HFF-Myc (cell line): ENCODE measurements around the gene VCAM1.

Experiments used
- DNase-seq: peaks from one replicate; pipeline ENCODE4 v3.0.0-alpha.2; 2011; ENCODE audit warnings: low read depth; ENCODE audit errors: extremely low read depth
- H3K4me3 ChIP-seq: replicated peaks from 2 replicates; pipeline ENCODE4 v1.5.1; 2011; ENCODE audit warnings: low read depth, mild to moderate bottlenecking, control low read depth, low read length
- CTCF ChIP-seq: IDR thresholded peaks from 2 replicates; pipeline ENCODE4 v1.5.1; 2012; ENCODE audit warnings: mild to moderate bottlenecking, low read depth, low read length, control low read depth; ENCODE audit errors: missing control alignments

The VCAM1 gene

GRCh38 chr1:100703052-100703451 is 16.5 kb upstream of the VCAM1 start:
- H3K4me3 ChIP-seq = no peak overlapping the region
- no peak for TF ChIP-seq CTCF
- DNase-seq = no peak

GRCh38 chr1:100703716-100704115 is 15.8 kb upstream of the VCAM1 start:
- DNase-seq = no peak
- no peak for TF ChIP-seq CTCF
- no peak overlapping the region for H3K4me3 ChIP-seq

GRCh38 chr1:100704473-100704872 is 15.1 kb upstream of the VCAM1 start:
- no peak for TF ChIP-seq CTCF
- H3K4me3 ChIP-seq = no peak overlapping the region
- no peak for DNase-seq

GRCh38 chr1:100706296-100706695 is 13.2 kb upstream of the VCAM1 start:
- TF ChIP-seq CTCF = no peak
- no peak for DNase-seq
- no peak overlapping the region for H3K4me3 ChIP-seq

GRCh38 chr1:100706856-100707255 is 12.7 kb upstream of the VCAM1 start:
- DNase-seq = no peak
- no peak for TF ChIP-seq CTCF
- H3K4me3 ChIP-seq = no peak overlapping the region

GRCh38 chr1:100708476-100709062 is 11.0 kb upstream of the VCAM1 start:
- DNase-seq = no peak
- H3K4me3 ChIP-seq = no peak overlapping the region
- TF ChIP-seq CTCF = no peak
